Measurements from ENCODE around the gene LYPD6B. TPM values are rescaled to one million over a fixed set of nuclear protein-coding genes. Genes with fewer than 3 reads are reported as not detected.

Gene LYPD6B
- polyA plus RNA-seq, 3 donors: not detected

DNA sequence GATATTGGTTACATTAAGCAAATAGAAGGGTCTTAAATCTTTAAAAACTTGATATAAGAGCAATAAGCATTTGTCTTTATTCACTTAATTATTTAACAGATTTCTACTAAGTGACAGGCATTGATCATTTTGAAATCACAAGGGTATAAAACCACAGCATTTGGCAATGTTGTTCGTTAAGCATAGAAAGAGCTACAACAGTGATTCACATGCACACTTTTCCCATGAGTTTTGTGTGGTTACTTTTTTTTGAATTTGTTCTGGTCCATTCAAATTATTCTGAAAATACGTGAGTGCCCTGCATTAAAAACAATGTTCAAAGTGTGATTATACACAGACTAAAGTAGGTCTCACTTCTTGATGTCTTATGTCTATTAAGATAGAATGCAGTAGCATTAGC lies 52.2 kb downstream of the LYPD6B start:
- H2AFZ ChIP-seq (ENCODE audit: insufficient read depth, low read depth, low read length, poor library complexity, severe bottlenecking): no peak overlapping the region
- intact Hi-C loops (cut with micrococcal nuclease): no loop called here
- peaks cover 3 to 8% (median 3%) of the 10 kb centered on the region in 3 donors for H3K27me3 Mint-ChIP-seq (ENCODE audit: low read depth in 3 of 3)

DNA sequence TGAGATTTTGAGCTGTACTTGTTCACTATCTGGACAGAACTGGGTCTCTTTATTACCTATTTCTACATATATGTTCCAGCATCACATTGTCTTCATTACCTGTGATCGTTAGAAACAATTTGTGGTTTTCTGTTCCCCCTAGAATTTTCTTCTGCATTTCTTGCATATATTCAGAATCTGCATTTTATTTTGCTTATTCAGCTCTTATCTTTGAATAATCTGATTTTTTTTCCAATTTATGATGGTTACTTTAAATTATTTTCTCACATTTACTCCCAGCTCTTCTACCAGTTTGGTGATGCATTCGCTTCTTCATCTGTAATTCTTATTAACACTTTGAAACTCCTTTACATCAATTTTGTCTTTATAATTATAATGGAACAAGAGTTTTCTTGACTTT lies 55.1 kb downstream of the LYPD6B start:
- Histone ChIP-seq H3K27me3 (ENCODE audit: control insufficient read depth in 2 of 2, insufficient read depth in 2 of 2, low read length in 2 of 2) (peaks cover 0 to 4% of the 10 kb centered on the region in 2 donors), H3K9ac (ENCODE audit: insufficient read depth, low read length, poor library complexity, severe bottlenecking) (no peak overlapping the region), H3K9me3 (replicated peaks in 1 of 2; ENCODE audit: control insufficient read depth in 1 of 2, insufficient read depth in 1 of 2, low read length in 2 of 2) (no peaks in the 10 kb centered on the region), H3K79me2 (ENCODE audit: insufficient read depth, low read length) (no peaks in the 10 kb centered on the region), H2AFZ (ENCODE audit: insufficient read depth, low read depth, low read length, poor library complexity, severe bottlenecking) (no peak overlapping the region), H4K20me1 (ENCODE audit: insufficient read depth, low read length) (no peaks in the 10 kb centered on the region), H3K36me3 (replicated peaks in 1 of 2; ENCODE audit: control insufficient read depth in 1 of 2, insufficient read depth in 2 of 2, low read length in 2 of 2) (no peaks in the 10 kb centered on the region), H3K4me2 (replicated peaks; ENCODE audit: extremely low read depth, low read length, poor library complexity, severe bottlenecking) (no peak overlapping the region), H3K27ac (ENCODE audit: low read depth in 1 of 2, low read length in 2 of 2) (no peak overlapping the region), H3K4me3 (replicated peaks in 1 of 3; ENCODE audit: low read depth in 2 of 3, low read length in 3 of 3) (no peak overlapping the region), H3K4me1 (ENCODE audit: control insufficient read depth in 1 of 2, insufficient read depth in 2 of 2, low read length in 2 of 2) (peaks cover 6 to 14% of the 10 kb centered on the region in 2 donors)
- intact Hi-C loops (cut with micrococcal nuclease): no loop called here
- peaks cover 19% of the 10 kb centered on the region for H3K4me1 Mint-ChIP-seq
- TF ChIP-seq, protein P1, sequence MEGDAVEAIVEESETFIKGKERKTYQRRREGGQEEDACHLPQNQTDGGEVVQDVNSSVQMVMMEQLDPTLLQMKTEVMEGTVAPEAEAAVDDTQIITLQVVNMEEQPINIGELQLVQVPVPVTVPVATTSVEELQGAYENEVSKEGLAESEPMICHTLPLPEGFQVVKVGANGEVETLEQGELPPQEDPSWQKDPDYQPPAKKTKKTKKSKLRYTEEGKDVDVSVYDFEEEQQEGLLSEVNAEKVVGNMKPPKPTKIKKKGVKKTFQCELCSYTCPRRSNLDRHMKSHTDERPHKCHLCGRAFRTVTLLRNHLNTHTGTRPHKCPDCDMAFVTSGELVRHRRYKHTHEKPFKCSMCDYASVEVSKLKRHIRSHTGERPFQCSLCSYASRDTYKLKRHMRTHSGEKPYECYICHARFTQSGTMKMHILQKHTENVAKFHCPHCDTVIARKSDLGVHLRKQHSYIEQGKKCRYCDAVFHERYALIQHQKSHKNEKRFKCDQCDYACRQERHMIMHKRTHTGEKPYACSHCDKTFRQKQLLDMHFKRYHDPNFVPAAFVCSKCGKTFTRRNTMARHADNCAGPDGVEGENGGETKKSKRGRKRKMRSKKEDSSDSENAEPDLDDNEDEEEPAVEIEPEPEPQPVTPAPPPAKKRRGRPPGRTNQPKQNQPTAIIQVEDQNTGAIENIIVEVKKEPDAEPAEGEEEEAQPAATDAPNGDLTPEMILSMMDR (IDR thresholded peaks at IDR 0.05): no peak
- no peak overlapping the region for H3K27ac Mint-ChIP-seq
- H3K36me3 Mint-ChIP-seq: no peaks in the 10 kb centered on the region
- H3K27me3 Mint-ChIP-seq (ENCODE audit: low read depth in 3 of 3): peaks cover 7 to 12% (median 9%) of the 10 kb centered on the region in 3 donors
- no peak for DNase-seq
- WGBS (ENCODE audit: insufficient coverage): no CpG with 5 or more reads among the region's 2 CpGs
- no peak overlapping the region for H3K4me3 Mint-ChIP-seq
- peaks cover 0 to 2% (median 0%) of the 10 kb centered on the region in 7 donors for H3K9me3 Mint-ChIP-seq

More for the DNA sequence above, 52.2 kb downstream of the LYPD6B start:
- H3K9me3 Mint-ChIP-seq: peaks cover 0 to 2% (median 0%) of the 10 kb centered on the region in 7 donors
- no peak overlapping the region for H3K4me3 Mint-ChIP-seq
- no peak overlapping the region for H3K27ac Mint-ChIP-seq
- Histone ChIP-seq H3K36me3 (replicated peaks in 1 of 2; ENCODE audit: control insufficient read depth in 1 of 2, insufficient read depth in 2 of 2, low read length in 2 of 2) (no peaks in the 10 kb centered on the region), H3K4me1 (ENCODE audit: control insufficient read depth in 1 of 2, insufficient read depth in 2 of 2, low read length in 2 of 2) (peaks cover 23 to 34% of the 10 kb centered on the region in 2 donors), H3K79me2 (ENCODE audit: insufficient read depth, low read length) (no peaks in the 10 kb centered on the region), H3K27me3 (ENCODE audit: control insufficient read depth in 2 of 2, insufficient read depth in 2 of 2, low read length in 2 of 2) (peaks cover 0 to 2% of the 10 kb centered on the region in 2 donors), H3K27ac (ENCODE audit: low read depth in 1 of 2, low read length in 2 of 2) (no peak overlapping the region), H3K9me3 (replicated peaks in 1 of 2; ENCODE audit: control insufficient read depth in 1 of 2, insufficient read depth in 1 of 2, low read length in 2 of 2) (no peaks in the 10 kb centered on the region), H3K9ac (ENCODE audit: insufficient read depth, low read length, poor library complexity, severe bottlenecking) (no peak overlapping the region), H3K4me3 (replicated peaks in 1 of 3; ENCODE audit: low read depth in 2 of 3, low read length in 3 of 3) (no peak overlapping the region), H4K20me1 (ENCODE audit: insufficient read depth, low read length) (no peaks in the 10 kb centered on the region), H3K4me2 (replicated peaks; ENCODE audit: extremely low read depth, low read length, poor library complexity, severe bottlenecking) (no peak overlapping the region)
- no peaks in the 10 kb centered on the region for H3K36me3 Mint-ChIP-seq
- no CpG with 5 or more reads among the region's 2 CpGs for WGBS (ENCODE audit: insufficient coverage)
- H3K4me1 Mint-ChIP-seq: peaks cover 44% of the 10 kb centered on the region
- DNase-seq: no peak
- TF ChIP-seq, protein P1 (IDR thresholded peaks at IDR 0.05): no peak
